ENCODE data around the gene EDIL3. TPM values are rescaled to one million over a fixed set of nuclear protein-coding genes. Genes with fewer than 3 reads are reported as not detected.

Gene EDIL3, protein sequence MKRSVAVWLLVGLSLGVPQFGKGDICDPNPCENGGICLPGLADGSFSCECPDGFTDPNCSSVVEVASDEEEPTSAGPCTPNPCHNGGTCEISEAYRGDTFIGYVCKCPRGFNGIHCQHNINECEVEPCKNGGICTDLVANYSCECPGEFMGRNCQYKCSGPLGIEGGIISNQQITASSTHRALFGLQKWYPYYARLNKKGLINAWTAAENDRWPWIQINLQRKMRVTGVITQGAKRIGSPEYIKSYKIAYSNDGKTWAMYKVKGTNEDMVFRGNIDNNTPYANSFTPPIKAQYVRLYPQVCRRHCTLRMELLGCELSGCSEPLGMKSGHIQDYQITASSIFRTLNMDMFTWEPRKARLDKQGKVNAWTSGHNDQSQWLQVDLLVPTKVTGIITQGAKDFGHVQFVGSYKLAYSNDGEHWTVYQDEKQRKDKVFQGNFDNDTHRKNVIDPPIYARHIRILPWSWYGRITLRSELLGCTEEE
- total RNA-seq: 0.44 and 1.7 TPM in 2 replicates

DNA sequence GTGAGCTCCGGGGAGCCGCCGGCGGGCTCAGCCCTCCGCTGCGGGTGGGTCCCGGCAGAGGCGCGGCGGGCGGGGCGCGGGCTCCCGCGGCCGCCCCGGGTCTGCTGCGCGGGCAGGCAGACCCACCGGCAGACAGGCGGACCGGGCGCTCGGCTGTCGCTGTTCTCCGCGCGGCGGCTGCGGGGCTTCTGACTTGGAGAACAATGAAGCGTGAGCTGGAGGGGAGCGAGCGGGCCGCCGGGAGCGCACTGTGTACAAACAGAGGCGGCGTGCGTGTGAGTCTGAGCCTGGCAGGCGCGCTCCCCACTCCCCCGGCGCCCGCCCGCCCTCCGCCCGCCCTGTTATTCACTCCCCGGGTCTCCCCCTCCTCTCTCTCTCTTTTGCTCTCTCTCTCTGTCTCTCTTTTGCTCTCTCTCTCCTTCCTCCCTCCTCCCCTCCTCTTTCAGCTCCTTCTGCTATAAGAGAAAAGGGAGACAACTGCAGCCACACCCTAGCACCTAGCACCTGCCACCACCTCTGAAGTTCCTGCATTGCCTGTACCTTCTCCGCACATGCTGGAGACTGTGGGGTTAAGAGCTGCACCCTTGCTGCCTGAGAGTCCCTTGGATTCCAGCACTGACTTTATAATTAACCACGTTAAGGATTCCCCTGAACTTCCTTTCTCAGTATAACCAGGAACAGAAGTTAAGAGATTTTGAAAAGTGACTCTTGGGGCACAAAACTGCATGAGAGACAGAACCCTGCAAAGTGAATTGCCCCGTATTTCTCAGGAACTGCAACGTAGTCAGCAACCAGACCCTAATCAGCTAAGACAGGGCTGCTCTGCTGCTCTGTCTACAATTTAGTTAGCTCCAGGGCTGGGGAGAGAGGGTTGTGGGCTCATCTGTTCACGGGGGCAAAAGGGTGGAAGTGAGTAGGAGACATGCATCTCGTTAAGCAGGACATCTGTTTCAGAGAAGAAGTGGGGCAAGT is at the start of gene EDIL3:
Gene EDIL3, minus strand, starts transcription at position 277 of the 972 bp plus-strand sequence. CDS start 506 bp downstream, outside the sequence.

Data from mammary microvascular endothelial cell (primary cell).